PC-3 (cell line): ENCODE data around the gene OR2T3. TPM values are rescaled to one million over a fixed set of nuclear protein-coding genes. Genes with fewer than 3 reads are reported as not detected.
A peak's percentile ranks its signal among the peaks of the same experiment; 100 is the strongest.
"Not testable (repeated sequence)": the region's sequence is repeated elsewhere in the genome, so short reads cannot be mapped to it uniquely, and the experiment has no call there.

ENCODE experiments used
- ATAC-seq: fragments of 200-7000 bp; cut with Tn5 transposase; 2 replicates; pipeline ENCODE4 v1.9.1; 2020; ENCODE audit warnings: mild to moderate bottlenecking, moderate library complexity
- BruUV-seq: library from RNA; stranded (reverse); fragments of 400-500 nt; replicated peaks from 2 replicates; lab custom pipeline; 2021; lab: Mats Ljungman, UMichigan
- CTCF ChIA-PET: fragments of 300-600 bp; sonication (Branson Sonifier 250); formaldehyde crosslinking; loops from one replicate; lab custom pipeline; 2022; ENCODE audit warnings: antibody characterized with exemption; lab: Charles Lee
- POLR2A ChIA-PET: fragments of 300-600 bp; sonication (Branson Sonifier 250); formaldehyde crosslinking; loops from one replicate; lab custom pipeline; 2022; ENCODE audit warnings: antibody characterized with exemption; ENCODE audit not compliant: unreplicated experiment; lab: Charles Lee
- DNase-seq: peaks from one replicate; pipeline ENCODE4 v3.0.0-alpha.2; 2015
- H2AFZ ChIP-seq: fragments of 300-600 bp; sonication (generic); 2 replicates; pipeline ENCODE4 v1.6.0; 2016; ENCODE audit warnings: antibody characterized with exemption, low read length
- H3F3A ChIP-seq: fragments of 300-600 bp; sonication (generic); one replicate; pipeline ENCODE4 v1.6.0; 2017; ENCODE audit warnings: antibody characterized with exemption, low read length, control low read depth, mild to moderate bottlenecking; ENCODE audit not compliant: unreplicated experiment
- H3K27ac ChIP-seq: fragments of 300-600 bp; sonication (generic); 2 replicates; pipeline ENCODE4 v1.5.1; 2016; ENCODE audit warnings: mild to moderate bottlenecking, low read length
- H3K27me3 ChIP-seq: fragments of 300-600 bp; sonication (generic); 2 replicates; pipeline ENCODE4 v1.6.1; 2016; ENCODE audit warnings: low read length, mixed read lengths
- H3K36me3 ChIP-seq: fragments of 300-600 bp; sonication (generic); 2 replicates; pipeline ENCODE4 v1.6.1; 2016; ENCODE audit warnings: low read depth, mixed run types, low read length, mixed read lengths
- H3K4me1 ChIP-seq: fragments of 300-600 bp; sonication (generic); 2 replicates; pipeline ENCODE4 v1.5.1; 2016; ENCODE audit warnings: low read length; ENCODE audit not compliant: insufficient read depth
- H3K4me2 ChIP-seq: fragments of 300-600 bp; sonication (generic); 2 replicates; pipeline ENCODE4 v1.6.0; 2016; ENCODE audit warnings: low read length
- H3K4me3 ChIP-seq: fragments of 300-600 bp; sonication (generic); 2 replicates; pipeline ENCODE4 v1.5.1; 2016; ENCODE audit warnings: mild to moderate bottlenecking, low read length, mixed read lengths
- H3K79me2 ChIP-seq: fragments of 300-600 bp; sonication (generic); 2 replicates; pipeline ENCODE4 v1.6.1; 2017; ENCODE audit warnings: low read length, mixed read lengths
- H3K9ac ChIP-seq: fragments of 300-600 bp; sonication (generic); 2 replicates; pipeline ENCODE4 v1.6.0; 2016; ENCODE audit warnings: mild to moderate bottlenecking, low read length
- H3K9me2 ChIP-seq: fragments of 300-600 bp; sonication (generic); replicated peaks from 2 replicates; pipeline ENCODE4 v1.6.1; 2016; ENCODE audit warnings: mixed run types, low read length, mixed read lengths
- H3K9me3 ChIP-seq: fragments of 300-600 bp; sonication (generic); 2 replicates; pipeline ENCODE4 v1.6.1; 2016; ENCODE audit warnings: low read length, mixed read lengths
- H4K20me1 ChIP-seq: fragments of 300-600 bp; sonication (generic); 2 replicates; pipeline ENCODE4 v1.6.1; 2016; ENCODE audit warnings: low read length, mixed read lengths
- intact Hi-C: fragments of 100-400 bp; cut with micrococcal nuclease; formaldehyde crosslinking; loops from 2 replicates; pipeline ENCODE4 v1.9.0; 2023
- total RNA-seq: library from RNA; depleted of rRNA; stranded (reverse); fragments of >200 nt; gene quantifications from 2 replicates; pipeline ENCODE4 v1.2.3, GENCODE V29; 2014

The OR2T3 gene
- total RNA-seq, 1 experiment from 2014 or later, result not detected

DNA sequence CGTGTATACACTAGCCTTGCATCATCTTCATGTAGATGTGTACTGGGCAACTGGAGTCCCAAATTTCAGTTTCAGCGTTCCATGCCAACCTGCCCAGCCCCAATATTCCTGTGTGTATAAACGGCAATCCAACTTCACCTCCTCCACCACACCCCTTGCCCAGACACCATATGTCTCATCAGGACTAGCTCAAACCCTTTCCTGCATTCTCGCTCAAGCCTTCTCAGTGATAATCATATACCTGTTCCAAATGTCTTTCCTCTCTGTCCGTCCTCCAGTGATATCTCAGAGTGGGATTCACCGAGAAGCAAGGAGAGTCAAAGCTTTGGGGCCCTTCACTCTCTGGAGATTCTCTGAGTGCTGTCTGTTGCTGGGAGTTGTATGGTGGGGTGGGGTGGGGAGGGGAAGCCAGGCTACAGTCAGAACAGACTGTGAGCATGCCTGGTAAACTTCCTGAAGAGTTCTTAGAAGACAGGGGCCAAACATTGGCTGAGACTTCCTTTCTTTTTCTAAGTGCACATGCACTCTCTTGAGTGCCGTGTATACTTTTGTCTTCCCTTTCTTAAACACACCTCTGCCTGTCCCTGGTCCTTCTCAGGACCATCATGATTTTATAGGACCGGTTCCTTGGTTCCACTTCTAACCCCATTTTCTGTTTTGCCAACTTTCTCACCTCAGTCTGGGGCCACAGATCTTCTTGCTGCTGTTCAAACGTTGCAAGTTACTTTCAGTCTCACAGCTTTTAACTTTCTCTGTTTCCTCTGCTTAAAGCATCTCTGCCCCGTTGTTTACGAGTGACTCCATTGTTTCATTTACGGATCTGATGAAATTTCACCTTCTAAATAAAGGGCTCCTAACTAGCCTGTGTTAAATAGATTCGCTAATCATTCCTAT lies 8.8 kb downstream of the OR2T3 start:
- H2AFZ ChIP-seq, result peak overlapping the region; percentile 54
- H3K36me3 ChIP-seq, DNase-seq, intact Hi-C loops, H3K9ac ChIP-seq, POLR2A ChIA-PET, H3K27ac ChIP-seq, H3F3A ChIP-seq, H3K79me2 ChIP-seq, CTCF ChIA-PET, H4K20me1 ChIP-seq, H3K9me2 ChIP-seq, BruUV-seq, H3K4me1 ChIP-seq, H3K9me3 ChIP-seq: not testable (repeated sequence)
- peak overlapping the region; percentile 34; the same call in 1 of the 2 replicates for H3K4me3 ChIP-seq
- H3K27me3 ChIP-seq, result peaks cover 10% of the 10 kb centered on the region
- ATAC-seq, result peak; percentile 49
- H3K4me2 ChIP-seq, result 0 out of 2 replicates have a peak overlapping the region, but pooled peaks have one; percentile 33

- H3K4me2 ChIP-seq, H3K9me3 ChIP-seq, H3K9me2 ChIP-seq, POLR2A ChIA-PET, ATAC-seq, H3K36me3 ChIP-seq, CTCF ChIA-PET, H3K4me3 ChIP-seq, H3K9ac ChIP-seq, H3K79me2 ChIP-seq, H3F3A ChIP-seq, intact Hi-C loops, H3K4me1 ChIP-seq, H2AFZ ChIP-seq, H4K20me1 ChIP-seq, H3K27me3 ChIP-seq, BruUV-seq, DNase-seq, H3K27ac ChIP-seq: not testable (repeated sequence)
Observed at GRCh38 chr1:248488289-248488688, 15.1 kb downstream of the OR2T3 start, which contains the start of gene OR2T5. TSS of gene OR2T5 (plus strand) at chr1:248488589. CDS start at chr1:248488589, 0 bp downstream.

GRCh38 chr1:248496661-248497060 lies 23.5 kb downstream of the OR2T3 start:
- H3K9me2 ChIP-seq, H3K36me3 ChIP-seq, H3K4me1 ChIP-seq, ATAC-seq, H3K9me3 ChIP-seq, H3K9ac ChIP-seq, intact Hi-C loops, H3K27ac ChIP-seq, H3F3A ChIP-seq, H3K4me3 ChIP-seq, DNase-seq, POLR2A ChIA-PET, H3K79me2 ChIP-seq, BruUV-seq, CTCF ChIA-PET, H2AFZ ChIP-seq, H4K20me1 ChIP-seq, H3K27me3 ChIP-seq, H3K4me2 ChIP-seq: not testable (repeated sequence)

- H3K9ac ChIP-seq, H3K4me2 ChIP-seq, intact Hi-C loops, H3K9me3 ChIP-seq, H3F3A ChIP-seq, H3K79me2 ChIP-seq, H4K20me1 ChIP-seq, H3K27ac ChIP-seq, H2AFZ ChIP-seq, CTCF ChIA-PET, H3K4me1 ChIP-seq, H3K9me2 ChIP-seq, BruUV-seq, H3K36me3 ChIP-seq, H3K4me3 ChIP-seq, ATAC-seq, DNase-seq, H3K27me3 ChIP-seq, POLR2A ChIA-PET: not testable (repeated sequence)
Observed at GRCh38 chr1:248500305-248501035, 27.3 kb downstream of the OR2T3 start.

GRCh38 chr1:248507773-248508172 lies 34.6 kb downstream of the OR2T3 start, which contains the start of gene OR2G6:
TSS of gene OR2G6 (plus strand) at chr1:248508073. CDS start at chr1:248521647, 13,574 bp downstream.
- H3K9me3 ChIP-seq, BruUV-seq, CTCF ChIA-PET, H3K27ac ChIP-seq, H3F3A ChIP-seq, H3K9me2 ChIP-seq, H3K4me1 ChIP-seq, H3K36me3 ChIP-seq, DNase-seq, ATAC-seq, H4K20me1 ChIP-seq, H2AFZ ChIP-seq, H3K79me2 ChIP-seq, H3K27me3 ChIP-seq, H3K4me3 ChIP-seq, H3K4me2 ChIP-seq, POLR2A ChIA-PET, H3K9ac ChIP-seq, intact Hi-C loops: not testable (repeated sequence)

GRCh38 chr1:248510217-248510616 lies 37.1 kb downstream of the OR2T3 start:
- H3K4me3 ChIP-seq, H4K20me1 ChIP-seq, H3K4me1 ChIP-seq, H3K9me3 ChIP-seq, BruUV-seq, DNase-seq, H3K9me2 ChIP-seq, H3K79me2 ChIP-seq, intact Hi-C loops, H3K27me3 ChIP-seq, CTCF ChIA-PET, H2AFZ ChIP-seq, H3F3A ChIP-seq, H3K27ac ChIP-seq, H3K9ac ChIP-seq, H3K4me2 ChIP-seq, H3K36me3 ChIP-seq, POLR2A ChIA-PET: not testable (repeated sequence)
- peak; percentile 29; the same call in 1 of the 2 replicates for ATAC-seq
